Activated T-helper 1 cell treated with anti-CD3 and anti-CD28 coated beads, Interleukin-12 subunit alpha, Interleukin-12 subunit beta, Interleukin-2, Interleukin-4 antibody, amounts not matched to agents 30 ng/mL and 10 ng/mL and 1 ng/mL, durations not matched to agents 14 hours and 24 hours and 36 hours (primary cell): ENCODE data around the gene OLA1. TPM values are rescaled to one million over a fixed set of nuclear protein-coding genes. Genes with fewer than 3 reads are reported as not detected.

ENCODE experiments used
- DNase-seq: peaks from one replicate; pipeline ENCODE4 v3.0.0; 2021; ENCODE audit warnings: low spot score
- H3K27ac Mint-ChIP-seq: one replicate; pipeline ENCODE4 v1.8.0; 2021; ENCODE audit warnings: mild to moderate bottlenecking, mixed read lengths
- H3K27me3 Mint-ChIP-seq: one replicate; pipeline ENCODE4 v1.8.0; 2022; ENCODE audit warnings: mild to moderate bottlenecking, moderate library complexity, mixed read lengths; ENCODE audit not compliant: insufficient read depth
- H3K36me3 Mint-ChIP-seq: one replicate; pipeline ENCODE4 v1.8.0; 2021; ENCODE audit warnings: low read depth, mixed read lengths
- H3K4me1 Mint-ChIP-seq: one replicate; pipeline ENCODE4 v1.8.0; 2021; ENCODE audit warnings: low read depth, mixed read lengths
- H3K4me3 Mint-ChIP-seq: one replicate; pipeline ENCODE4 v1.8.0; 2021; ENCODE audit warnings: mild to moderate bottlenecking, moderate library complexity, mixed read lengths
- H3K9me3 Mint-ChIP-seq: one replicate; pipeline ENCODE4 v1.8.0; 2021; ENCODE audit warnings: mixed read lengths
- intact Hi-C: fragments of 100-400 bp; cut with micrococcal nuclease; formaldehyde crosslinking; loops from one replicate; pipeline ENCODE4 v1.15.1; 2024
- total RNA-seq: library from RNA; stranded (reverse); gene quantifications from 2 replicates; pipeline ENCODE4 v1.2.3, GENCODE V29; 2022

The OLA1 gene
- total RNA-seq, 1 donor from 2014 or later: 132 TPM

DNA sequence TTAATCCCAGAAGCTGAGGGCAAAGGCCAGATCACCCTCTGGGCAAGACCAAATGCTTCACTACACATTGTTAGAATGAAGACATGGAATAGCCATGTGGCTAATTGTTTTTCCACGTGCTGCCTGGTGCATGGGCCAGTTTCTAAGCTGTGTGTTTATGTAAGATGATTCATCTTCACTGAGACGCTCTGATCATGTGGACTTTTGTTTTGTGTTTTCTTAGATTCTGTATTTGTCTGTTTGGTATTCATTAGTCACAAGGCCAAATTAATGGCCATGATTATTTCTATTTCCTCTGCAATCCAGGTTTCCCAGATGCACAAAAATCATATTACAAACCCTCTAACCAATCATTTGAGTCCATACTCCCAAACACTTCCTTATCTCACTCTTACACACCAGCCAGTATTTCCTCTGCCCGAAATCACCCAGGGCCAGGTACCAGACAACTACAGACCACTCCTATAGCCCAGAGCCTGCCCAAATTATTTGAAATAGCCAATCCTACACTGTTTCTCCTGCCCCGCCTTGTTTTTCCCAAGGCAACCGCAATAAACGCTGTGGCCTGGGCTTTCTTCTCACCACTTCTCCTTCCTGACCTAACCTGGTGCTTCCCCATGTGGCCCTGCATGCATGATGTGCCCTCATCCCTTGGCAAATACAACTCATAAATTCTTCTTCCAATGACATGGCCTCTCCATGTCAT lies 189.0 kb downstream of the OLA1 start:
- Mint-ChIP-seq H3K27me3 (peaks cover 6% of the 10 kb centered on the region), H3K27ac (no peak overlapping the region)
- no peak for DNase-seq

DNA sequence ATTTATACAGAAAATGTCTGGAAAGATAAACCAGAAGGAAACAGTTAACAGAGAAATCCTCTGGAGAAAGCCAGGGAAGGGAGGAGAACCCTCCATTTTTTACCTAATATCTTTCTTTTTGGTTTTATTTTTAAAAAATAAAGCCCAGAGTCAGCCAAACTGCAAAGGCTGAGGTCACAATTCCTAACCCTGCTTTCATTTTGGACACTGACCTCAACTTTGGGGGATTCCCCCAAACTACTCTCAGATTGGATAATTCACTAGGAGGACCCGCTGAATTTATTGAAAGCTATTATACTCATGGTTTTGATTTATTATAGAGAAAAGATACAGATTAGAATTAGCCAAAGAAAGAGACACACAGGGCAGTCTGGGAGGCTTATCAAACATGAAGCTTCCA lies 189.9 kb downstream of the OLA1 start:
- no peak overlapping the region for H3K27ac Mint-ChIP-seq
- H3K4me1 Mint-ChIP-seq: no peaks in the 10 kb centered on the region
- H3K27me3 Mint-ChIP-seq: peaks cover 6% of the 10 kb centered on the region
- peaks cover 16% of the 10 kb centered on the region for H3K9me3 Mint-ChIP-seq
- H3K36me3 Mint-ChIP-seq: no peaks in the 10 kb centered on the region
- DNase-seq: no peak
- intact Hi-C loops: no loop called here
- no peak overlapping the region for H3K4me3 Mint-ChIP-seq

More for the DNA sequence above, 189.0 kb downstream of the OLA1 start:
- H3K4me1 Mint-ChIP-seq: no peaks in the 10 kb centered on the region
- intact Hi-C loops: no loop called here
- no peak overlapping the region for H3K4me3 Mint-ChIP-seq
- H3K9me3 Mint-ChIP-seq: peaks cover 16% of the 10 kb centered on the region
- no peaks in the 10 kb centered on the region for H3K36me3 Mint-ChIP-seq

DNA sequence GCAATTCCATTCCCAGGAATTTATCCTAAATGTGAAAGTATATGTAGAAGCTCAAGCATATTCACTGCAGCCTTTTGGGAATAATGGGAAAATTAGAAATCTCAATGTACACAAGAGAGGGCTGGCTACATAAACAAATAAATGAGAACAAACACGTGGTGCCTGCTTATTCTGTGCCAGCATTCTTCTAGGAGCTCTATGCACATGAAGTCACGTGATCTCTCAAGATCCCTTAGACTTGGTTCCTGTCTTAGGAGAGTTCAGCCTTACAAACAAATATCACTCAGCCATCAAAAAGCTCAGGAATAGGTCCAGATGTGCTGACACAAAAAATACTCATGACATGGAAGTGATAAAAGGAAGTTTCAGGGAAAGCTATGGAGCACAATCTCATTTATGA lies 190.3 kb downstream of the OLA1 start:
- peaks cover 6% of the 10 kb centered on the region for H3K27me3 Mint-ChIP-seq
- H3K4me1 Mint-ChIP-seq: no peaks in the 10 kb centered on the region
- H3K4me3 Mint-ChIP-seq: no peak overlapping the region
- intact Hi-C loops: no loop called here
- no peak overlapping the region for H3K27ac Mint-ChIP-seq
- no peaks in the 10 kb centered on the region for H3K36me3 Mint-ChIP-seq
- H3K9me3 Mint-ChIP-seq: peaks cover 16% of the 10 kb centered on the region
- DNase-seq: no peak

DNA sequence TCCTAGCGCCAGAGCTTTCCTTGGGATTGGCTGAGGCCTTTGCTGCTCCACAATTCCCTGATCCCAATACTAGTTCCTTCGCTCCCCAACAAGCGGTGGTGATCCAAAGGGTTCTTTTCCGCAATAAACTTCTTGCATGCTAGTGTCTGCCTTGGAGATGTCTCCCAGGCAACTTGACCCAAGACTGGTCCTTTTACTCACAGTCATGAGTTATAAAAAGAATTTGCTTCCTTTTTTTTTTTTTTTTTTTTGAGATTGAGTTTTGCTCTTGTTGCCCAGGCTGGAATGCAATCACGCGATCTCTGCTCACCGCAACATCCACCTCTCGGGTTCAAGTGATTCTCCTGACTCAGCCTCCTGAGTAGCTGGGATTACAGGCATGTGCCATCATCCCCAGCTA lies 193.4 kb downstream of the OLA1 start:
- Mint-ChIP-seq H3K4me1 (no peaks in the 10 kb centered on the region), H3K27me3 (peaks cover 11% of the 10 kb centered on the region), H3K36me3 (no peaks in the 10 kb centered on the region), H3K27ac (no peak overlapping the region), H3K9me3 (peaks cover 16% of the 10 kb centered on the region), H3K4me3 (no peak overlapping the region)
- intact Hi-C loops: no loop called here
- no peak for DNase-seq

DNA sequence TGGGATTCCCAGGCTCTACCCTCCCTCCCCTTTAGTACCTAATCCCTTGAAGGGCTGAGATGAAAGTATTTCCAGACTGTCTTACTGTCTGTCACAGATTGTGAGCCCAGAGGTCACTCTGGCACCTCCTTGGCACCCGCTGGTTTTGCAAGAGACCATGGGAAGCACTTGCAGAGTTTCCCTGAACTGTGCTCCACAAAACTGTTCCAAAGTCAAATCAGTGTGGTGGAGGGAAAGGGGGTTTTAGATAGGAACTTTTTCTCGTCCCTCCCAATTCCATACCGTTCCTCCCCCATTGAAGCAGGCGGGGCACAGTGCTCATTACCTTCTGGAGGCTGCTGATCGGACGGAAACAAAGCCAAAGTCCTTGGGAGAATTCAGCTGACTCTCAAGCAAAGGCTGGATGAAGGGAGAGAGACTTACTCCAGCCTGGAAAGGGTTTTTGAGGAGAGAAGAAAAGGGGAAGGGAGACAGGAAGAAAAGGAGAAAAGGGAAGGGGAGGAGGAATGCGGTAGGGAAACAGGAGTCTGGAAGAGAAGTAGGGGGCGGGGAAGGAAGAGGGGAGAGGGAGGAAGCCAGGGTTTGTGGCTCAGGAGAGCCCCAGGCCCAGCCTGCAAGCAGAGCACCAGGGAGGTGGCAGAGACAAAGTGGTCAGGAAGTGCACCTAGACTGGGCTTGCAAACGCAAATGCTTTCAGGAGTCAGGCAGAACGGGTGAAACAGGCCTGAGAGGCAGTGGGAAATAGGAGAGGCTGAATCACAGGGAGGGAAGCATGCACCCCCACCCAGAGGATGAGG lies 194.8 kb downstream of the OLA1 start:
- H3K9me3 Mint-ChIP-seq: peaks cover 3% of the 10 kb centered on the region
- H3K27ac Mint-ChIP-seq: no peak overlapping the region
- intact Hi-C loops: no loop called here
- no peaks in the 10 kb centered on the region for H3K4me1 Mint-ChIP-seq
- no peak for DNase-seq
- no peaks in the 10 kb centered on the region for H3K36me3 Mint-ChIP-seq
- no peak overlapping the region for H3K4me3 Mint-ChIP-seq
- peaks cover 14% of the 10 kb centered on the region for H3K27me3 Mint-ChIP-seq

DNA sequence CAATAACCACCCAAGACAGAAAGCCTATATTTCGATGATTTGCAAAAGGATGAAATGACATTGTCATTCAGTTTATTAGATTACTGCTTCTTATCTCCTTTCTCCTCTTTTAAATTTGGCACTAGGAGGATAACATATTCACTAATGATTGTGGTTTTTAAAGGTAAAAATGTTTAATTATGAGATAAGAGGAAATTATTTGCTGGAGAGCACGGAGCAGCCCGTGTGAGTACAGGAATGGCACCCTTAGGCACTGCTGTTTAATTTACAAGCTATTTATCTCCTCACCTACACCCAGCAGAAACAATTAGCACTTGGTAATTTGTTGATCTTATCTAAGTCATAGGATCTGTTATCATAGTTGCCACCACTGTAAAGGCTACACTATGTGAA lies 195.8 kb downstream of the OLA1 start:
- H3K27me3 Mint-ChIP-seq: peaks cover 11% of the 10 kb centered on the region
- DNase-seq: no peak
- no peak overlapping the region for H3K27ac Mint-ChIP-seq
- intact Hi-C loops: no loop called here
- no peaks in the 10 kb centered on the region for H3K9me3 Mint-ChIP-seq
- H3K4me3 Mint-ChIP-seq: no peak overlapping the region
- no peaks in the 10 kb centered on the region for H3K36me3 Mint-ChIP-seq
- no peaks in the 10 kb centered on the region for H3K4me1 Mint-ChIP-seq

DNA sequence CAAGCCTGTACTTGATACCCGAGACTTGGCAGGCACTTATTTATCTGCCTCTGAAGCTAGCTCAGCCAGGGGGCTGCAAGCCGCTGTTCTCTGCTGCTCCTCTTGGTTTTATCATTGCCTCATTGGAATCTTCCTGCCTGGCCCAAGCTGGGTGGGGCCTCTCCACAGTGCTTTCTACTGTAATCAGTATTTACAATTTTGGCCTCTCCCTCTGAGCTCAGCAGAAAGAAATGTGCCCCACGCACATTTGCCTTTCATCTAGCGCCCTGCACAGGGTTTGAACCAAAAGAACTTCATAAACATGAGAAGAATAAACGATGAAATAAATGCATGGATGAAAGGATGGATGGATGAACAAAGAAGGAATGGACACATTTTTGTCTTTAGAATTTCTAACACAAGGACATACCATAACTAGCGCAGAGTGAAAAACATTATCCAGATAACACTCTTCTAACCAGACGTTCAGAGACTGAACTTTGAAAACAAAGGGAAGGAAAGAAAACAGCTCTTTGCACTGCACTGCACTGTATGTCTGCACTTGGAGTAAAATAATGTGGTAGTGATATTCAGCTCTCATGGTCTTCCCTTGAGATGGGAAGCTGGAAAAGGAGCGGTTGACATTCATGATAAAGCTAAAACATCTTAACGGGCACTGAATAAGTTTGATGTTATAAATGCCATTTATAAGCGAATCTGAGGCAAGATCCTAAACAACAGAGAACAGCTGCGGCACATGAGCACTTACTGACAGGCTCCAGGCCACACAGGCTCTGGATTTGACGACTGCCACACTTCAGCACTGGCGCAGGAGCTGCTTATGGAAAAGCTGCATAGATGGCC lies 196.4 kb downstream of the OLA1 start:
- Mint-ChIP-seq H3K27me3 (peaks cover 11% of the 10 kb centered on the region), H3K36me3 (no peaks in the 10 kb centered on the region), H3K4me3 (no peak overlapping the region), H3K27ac (no peak overlapping the region), H3K4me1 (no peaks in the 10 kb centered on the region), H3K9me3 (no peaks in the 10 kb centered on the region)
- intact Hi-C loops: no loop called here
- no peak for DNase-seq

DNA sequence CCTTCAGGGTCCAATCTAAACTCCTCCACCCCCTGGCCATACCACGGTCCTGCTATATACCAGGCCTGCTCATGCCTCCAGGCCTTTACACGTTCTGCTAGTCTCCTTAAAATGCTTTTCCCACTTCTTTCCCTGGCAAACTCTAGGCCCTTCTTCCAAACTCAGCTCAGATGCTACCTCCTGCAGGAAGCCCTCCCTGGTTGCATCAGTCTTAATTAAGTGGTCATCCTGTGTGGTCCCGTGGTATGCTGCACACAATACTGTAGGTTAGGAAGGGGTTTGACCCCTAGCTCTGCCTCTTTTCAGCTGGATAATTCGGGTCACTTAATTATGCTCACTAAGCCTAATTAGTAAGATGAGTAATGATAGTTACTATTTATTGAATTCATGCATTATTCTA lies 197.3 kb downstream of the OLA1 start:
- no peak overlapping the region for H3K4me3 Mint-ChIP-seq
- H3K36me3 Mint-ChIP-seq: no peaks in the 10 kb centered on the region
- intact Hi-C loops: no loop called here
- H3K27ac Mint-ChIP-seq: no peak overlapping the region
- no peaks in the 10 kb centered on the region for H3K4me1 Mint-ChIP-seq
- no peak for DNase-seq
- no peaks in the 10 kb centered on the region for H3K9me3 Mint-ChIP-seq
- peaks cover 11% of the 10 kb centered on the region for H3K27me3 Mint-ChIP-seq

DNA sequence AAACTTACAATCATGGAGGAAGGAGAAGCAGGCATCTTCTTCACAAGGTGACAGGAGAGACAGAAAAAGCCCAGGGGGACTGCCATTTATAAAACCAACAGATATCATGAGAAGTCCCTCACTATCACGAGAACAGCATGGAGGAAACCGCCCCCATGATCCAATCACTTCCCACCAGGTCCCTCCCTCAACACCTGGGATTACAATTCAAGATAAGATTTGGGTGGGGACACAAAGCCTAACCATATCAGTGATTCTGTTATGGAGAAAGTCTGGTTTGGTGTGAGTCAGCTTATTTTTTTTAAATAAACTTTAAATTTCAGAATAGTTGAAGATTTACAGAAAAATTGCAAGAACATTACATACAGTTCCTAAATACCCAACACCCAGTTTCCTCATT lies 198.4 kb downstream of the OLA1 start:
- no peak overlapping the region for H3K27ac Mint-ChIP-seq
- intact Hi-C loops: loop anchor here (10.0 kb wide), 1 partner anchor 165 kb away; no protein-coding TSS in a partner anchor
- no peak for DNase-seq
- H3K27me3 Mint-ChIP-seq: peaks cover 13% of the 10 kb centered on the region
- peaks cover 1% of the 10 kb centered on the region for H3K36me3 Mint-ChIP-seq
- H3K9me3 Mint-ChIP-seq: no peaks in the 10 kb centered on the region
- H3K4me1 Mint-ChIP-seq: peaks cover 3% of the 10 kb centered on the region
- H3K4me3 Mint-ChIP-seq: no peak overlapping the region

DNA sequence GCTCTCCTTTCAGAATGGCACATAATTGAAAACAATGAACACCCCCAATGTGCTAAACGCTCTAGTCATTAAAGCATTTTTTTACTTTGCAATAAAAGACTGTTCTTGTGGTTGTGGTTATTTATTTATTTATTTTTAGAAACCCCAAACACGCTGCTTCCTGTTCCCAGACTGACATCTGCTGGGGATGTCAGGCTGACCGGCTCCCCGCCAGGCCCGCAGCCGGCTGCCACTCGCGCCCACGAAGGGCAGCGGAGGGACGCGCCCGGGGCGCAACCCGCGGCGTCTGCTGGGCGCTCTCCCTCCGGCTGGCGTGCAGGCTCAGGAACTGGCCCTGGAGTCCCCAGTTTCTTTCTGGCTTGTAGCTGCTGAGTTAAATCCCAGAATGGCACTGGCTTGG lies 200.1 kb downstream of the OLA1 start:
- intact Hi-C loops: loop anchor here (10.0 kb wide), 1 partner anchor 163 kb away; no protein-coding TSS in a partner anchor
- Mint-ChIP-seq H3K27ac (no peak overlapping the region), H3K36me3 (peaks cover 1% of the 10 kb centered on the region), H3K4me3 (no peak overlapping the region), H3K9me3 (no peaks in the 10 kb centered on the region), H3K27me3 (peaks cover 13% of the 10 kb centered on the region), H3K4me1 (peaks cover 5% of the 10 kb centered on the region)
- no peak for DNase-seq

DNA sequence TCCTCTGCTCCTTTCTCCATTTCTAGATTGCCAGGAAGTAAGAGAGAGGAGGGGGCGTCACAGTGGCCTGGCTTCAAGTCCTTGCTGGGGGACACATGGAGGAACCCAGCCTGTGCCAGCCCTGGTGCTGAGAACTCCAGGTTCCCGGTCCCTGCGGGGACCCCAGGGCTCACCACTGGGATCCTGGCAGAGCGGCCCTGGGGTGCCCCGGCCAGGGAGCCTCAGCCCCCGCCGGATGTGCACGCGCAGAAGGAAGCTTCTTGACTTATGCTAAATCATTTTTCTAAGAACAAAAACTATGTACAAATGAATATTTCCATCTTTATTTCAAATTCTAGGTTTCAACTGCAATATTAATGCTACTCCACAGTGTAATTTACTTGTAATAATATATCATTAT lies 200.6 kb downstream of the OLA1 start:
- Mint-ChIP-seq H3K4me3 (no peak overlapping the region), H3K9me3 (no peaks in the 10 kb centered on the region), H3K27me3 (peaks cover 11% of the 10 kb centered on the region), H3K4me1 (peaks cover 5% of the 10 kb centered on the region), H3K27ac (no peak overlapping the region), H3K36me3 (peaks cover 1% of the 10 kb centered on the region)
- DNase-seq: no peak
- intact Hi-C loops: loop anchor here (10.0 kb wide), 1 partner anchor 163 kb away; no protein-coding TSS in a partner anchor

DNA sequence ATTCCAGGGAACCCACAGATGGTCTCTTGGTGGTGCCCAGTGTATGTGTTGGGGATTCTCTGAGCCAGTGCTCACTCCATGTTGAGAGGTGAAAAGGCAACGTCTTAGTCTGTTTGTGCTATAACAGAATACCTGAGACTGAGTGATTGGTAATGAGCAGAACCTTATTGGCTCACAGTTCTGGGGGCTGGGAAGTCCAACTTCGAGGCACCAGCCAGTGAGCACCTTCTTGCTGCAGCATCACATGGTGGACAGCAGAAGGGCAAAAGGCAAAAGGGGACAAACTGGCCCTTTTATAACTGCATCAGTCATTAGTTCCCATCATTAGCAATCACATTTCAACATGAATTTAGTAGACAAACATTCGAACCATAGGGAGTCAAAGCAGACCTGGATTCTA lies 202.2 kb downstream of the OLA1 start:
- no peak overlapping the region for H3K27ac Mint-ChIP-seq
- intact Hi-C loops: loop anchor here (10.0 kb wide), 1 partner anchor 161 kb away; no protein-coding TSS in a partner anchor
- no peaks in the 10 kb centered on the region for H3K9me3 Mint-ChIP-seq
- H3K36me3 Mint-ChIP-seq: peaks cover 1% of the 10 kb centered on the region
- H3K4me3 Mint-ChIP-seq: no peak overlapping the region
- peaks cover 5% of the 10 kb centered on the region for H3K4me1 Mint-ChIP-seq
- DNase-seq: no peak
- peaks cover 8% of the 10 kb centered on the region for H3K27me3 Mint-ChIP-seq
